GM19239 (cell line): ENCODE measurements around the gene TAS2R1.

Experiments used
- DNase-seq: peaks from one replicate; pipeline ENCODE4 v3.0.0; 2011; ENCODE audit warnings: low spot score; ENCODE audit not compliant: insufficient read length
- FAIRE-seq: peaks from 2 replicates; lab custom pipeline; 2011; peaks lifted over from hg19 to GRCh38; lab: Jason Lieb, UNC

TAS2R1 gene

DNA sequence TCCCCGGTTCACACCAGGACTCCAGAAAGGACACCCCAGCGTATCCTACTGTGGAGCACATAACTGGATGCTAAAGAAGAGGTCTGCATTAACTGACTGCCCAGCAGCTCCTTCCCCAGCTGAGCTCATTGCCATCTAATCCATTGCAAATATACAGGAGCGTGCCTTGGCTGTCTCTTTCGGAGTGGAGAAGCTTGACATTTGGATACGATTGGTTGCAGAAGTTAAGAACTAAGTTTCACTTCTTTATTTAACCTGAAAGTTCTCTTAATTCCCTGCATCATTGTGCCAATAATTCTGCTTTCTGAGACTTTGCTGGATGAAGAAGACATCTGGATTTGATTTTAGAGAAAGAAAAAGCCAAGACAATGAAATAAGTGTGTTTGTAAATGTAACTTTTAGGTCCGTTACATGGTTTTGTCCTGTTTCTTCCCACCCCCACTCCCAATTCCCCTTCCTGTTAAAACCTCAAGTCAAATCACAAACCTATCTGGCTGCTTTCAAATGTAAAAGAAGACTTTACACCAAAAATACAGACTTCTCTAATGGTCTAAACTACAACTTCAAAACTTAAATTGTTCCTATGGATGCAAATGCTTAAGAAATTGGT, 33.9 kb downstream of the TAS2R1 start:
- DNase-seq (no peak), FAIRE-seq (no peak)

DNA sequence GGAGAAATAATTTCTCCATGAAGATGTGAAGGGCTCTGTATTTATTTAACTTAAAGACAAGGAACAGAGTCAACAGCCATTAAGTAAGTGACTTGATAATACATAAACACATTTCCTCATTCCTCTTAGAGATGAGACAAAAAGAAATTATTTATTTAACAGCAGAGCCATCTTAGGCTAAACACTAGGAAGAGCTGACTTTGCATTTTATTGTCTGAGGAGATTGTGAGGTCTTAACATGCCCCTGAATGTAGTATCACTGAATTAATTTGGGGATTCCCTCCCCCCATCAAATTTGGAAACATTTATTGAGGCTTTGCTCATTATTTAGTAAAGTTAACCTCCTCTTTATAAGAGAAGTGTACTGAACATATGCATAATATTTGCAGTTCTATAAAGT, 35.2 kb downstream of the TAS2R1 start:
- FAIRE-seq, result no peak
- no peak for DNase-seq

DNA sequence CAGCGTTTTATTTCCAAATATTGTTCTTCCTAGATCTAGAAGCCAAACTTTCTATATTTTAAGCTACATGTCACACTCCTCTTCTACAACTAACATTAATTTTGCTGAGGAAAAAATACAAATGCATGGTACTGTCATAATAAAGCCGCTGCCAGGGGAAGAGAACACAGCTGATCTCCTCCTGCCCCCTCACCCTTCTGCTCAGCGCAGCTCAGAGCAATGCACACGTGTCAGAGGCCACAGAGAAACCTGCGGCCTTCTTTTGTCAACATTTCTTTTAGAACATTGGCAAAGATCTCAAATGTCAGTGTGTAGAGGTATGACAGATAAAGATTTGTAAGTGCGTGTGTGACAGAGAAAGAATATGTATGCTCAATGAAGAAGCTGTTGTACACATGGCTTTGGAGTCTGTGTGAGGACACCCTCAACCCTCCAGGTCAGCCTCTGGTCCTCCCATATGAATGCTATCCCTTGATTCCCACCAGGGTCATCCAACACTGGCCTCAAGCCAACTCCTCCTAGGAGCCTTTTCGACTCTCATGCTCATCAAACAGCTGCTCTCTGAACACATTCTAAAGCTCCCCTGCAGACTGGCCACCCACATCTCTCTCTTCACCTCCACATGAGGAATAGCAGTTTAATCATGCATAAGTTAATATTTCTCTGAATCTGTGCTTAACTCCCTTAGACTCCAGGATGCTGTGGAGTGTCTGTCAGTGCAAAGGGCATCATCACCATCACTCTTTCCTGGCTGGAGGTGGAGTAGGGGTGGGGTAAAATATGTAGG, 40.9 kb downstream of the TAS2R1 start:
- no peak for FAIRE-seq
- DNase-seq, result no peak

DNA sequence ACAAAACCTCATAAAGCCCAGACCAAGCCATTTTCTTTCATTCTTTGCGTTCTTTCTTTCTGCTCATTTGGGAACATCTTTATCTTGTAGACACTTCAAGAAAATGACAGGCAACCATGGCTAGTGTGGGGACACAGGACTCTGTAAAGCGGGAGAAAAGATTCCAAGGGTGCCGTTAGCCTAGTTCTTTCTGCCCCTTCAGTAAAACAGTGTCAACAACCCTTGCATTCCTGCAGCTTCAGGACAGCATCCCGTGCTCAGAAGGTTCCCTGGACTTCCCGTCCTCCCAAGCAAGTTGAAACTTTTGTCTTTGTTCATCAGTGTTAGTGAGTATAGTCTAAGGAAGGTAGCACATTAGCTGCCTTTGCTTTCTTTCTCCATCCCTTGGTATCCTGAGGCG, 41.9 kb downstream of the TAS2R1 start:
- FAIRE-seq (no peak), DNase-seq (no peak)

DNA sequence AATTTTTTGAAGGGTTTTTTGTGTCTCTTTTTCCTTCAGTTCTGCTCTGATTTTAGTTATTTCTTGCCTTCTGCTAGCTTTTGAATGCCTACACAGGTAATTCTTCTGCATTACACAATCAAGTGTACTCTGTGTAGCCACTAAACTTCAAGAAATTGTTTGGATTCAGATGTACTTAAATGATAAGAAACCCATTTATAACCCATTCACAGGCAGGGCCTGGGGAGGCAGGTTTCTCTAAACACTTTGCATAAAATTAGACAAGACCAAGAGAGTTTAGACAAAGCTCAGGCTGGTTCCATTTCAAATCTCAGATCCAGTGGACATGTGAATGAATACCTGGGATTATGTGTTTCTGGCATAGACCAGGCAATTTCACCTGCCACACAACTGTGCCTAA, 43.0 kb downstream of the TAS2R1 start:
- DNase-seq, result no peak
- FAIRE-seq, result no peak

DNA sequence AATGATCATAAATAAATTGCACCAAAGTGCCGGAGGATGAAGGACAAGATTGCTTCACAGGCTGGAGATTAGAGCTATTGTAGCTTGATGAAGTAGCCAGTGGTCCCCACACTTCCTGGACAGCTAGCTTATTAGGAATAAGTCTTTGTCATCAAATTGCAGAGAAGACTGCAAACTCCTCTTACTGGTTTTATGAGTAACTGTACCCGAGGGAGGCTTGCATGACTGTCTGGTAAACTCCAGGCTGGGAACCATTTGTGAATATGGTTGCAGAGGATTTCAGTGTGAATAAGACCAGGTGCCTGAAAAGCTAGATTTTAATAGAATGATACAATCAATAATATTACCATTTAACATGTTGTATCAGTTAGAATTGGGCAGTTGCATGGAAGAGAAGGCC, 47.7 kb downstream of the TAS2R1 start:
- DNase-seq, result no peak
- no peak for FAIRE-seq
